Left renal pelvis (tissue), 4 donors: ENCODE results near the gene RAF1. TPM values are rescaled to one million over a fixed set of nuclear protein-coding genes. Genes with fewer than 3 reads are reported as not detected.
A peak's percentile ranks its signal among the peaks of the same experiment; 100 is the strongest.
"Not testable (repeated sequence)": the region's sequence is repeated elsewhere in the genome, so short reads cannot be mapped to it uniquely, and the experiment has no call there.

Experiments used
- DNase-seq, 4 donors: peaks; one replicate each; pipeline ENCODE4 v3.0.0-alpha.2; 2013; ENCODE audit warnings: low read depth in 4 of 4, low spot score in 3 of 4
- polyA plus RNA-seq, 4 donors: library from polyadenylated mRNA; unstranded; fragments of 120-200 nt; gene quantifications; one replicate each; pipeline ENCODE4 v1.2.1, GENCODE V29; 2013; ENCODE audit not compliant: insufficient read length in 4 of 4

RAF1 gene
- polyA plus RNA-seq, 4 donors: 99.4 to 144 (median 112) TPM

DNA sequence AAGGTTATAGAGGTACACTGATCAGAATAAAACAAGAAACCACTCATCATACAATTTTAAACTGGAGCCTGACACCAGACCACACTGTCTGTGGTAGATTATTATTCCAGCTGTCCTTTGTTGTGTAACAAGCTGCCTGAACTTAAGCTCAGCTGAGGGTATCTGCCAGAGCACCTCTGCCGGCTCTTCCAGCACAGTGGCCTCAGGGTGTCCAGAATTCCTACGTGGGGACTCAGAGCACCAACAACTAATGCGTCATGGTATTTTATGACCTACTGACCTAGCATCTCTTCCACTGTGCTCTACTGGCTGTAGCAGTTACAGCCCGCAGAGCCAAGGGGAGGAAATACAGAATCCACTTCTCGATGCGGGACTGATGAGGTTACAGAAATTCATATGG lies 15.6 kb upstream of the RAF1 start:
- no peak for DNase-seq

DNA sequence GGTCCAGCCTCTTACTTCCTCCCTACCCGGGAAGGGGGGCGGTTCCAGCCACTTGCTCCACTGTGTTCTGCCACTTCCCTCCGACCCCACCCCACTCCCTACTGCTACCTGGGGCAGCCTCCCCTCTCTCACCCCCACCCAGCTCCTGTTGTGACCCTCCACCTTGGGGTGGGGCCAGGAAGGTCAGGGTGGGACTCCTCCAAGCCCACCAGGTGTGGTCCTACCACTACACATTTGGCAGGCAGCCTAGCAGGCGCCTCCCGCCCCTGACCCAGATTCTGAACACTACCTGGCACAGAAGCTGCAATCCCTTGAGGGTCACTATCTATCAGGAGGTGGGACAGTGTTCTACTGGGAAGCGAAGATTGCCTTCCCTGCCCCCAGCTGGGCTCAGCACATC lies 13.7 kb upstream of the RAF1 start:
- DNase-seq: no peak

DNA sequence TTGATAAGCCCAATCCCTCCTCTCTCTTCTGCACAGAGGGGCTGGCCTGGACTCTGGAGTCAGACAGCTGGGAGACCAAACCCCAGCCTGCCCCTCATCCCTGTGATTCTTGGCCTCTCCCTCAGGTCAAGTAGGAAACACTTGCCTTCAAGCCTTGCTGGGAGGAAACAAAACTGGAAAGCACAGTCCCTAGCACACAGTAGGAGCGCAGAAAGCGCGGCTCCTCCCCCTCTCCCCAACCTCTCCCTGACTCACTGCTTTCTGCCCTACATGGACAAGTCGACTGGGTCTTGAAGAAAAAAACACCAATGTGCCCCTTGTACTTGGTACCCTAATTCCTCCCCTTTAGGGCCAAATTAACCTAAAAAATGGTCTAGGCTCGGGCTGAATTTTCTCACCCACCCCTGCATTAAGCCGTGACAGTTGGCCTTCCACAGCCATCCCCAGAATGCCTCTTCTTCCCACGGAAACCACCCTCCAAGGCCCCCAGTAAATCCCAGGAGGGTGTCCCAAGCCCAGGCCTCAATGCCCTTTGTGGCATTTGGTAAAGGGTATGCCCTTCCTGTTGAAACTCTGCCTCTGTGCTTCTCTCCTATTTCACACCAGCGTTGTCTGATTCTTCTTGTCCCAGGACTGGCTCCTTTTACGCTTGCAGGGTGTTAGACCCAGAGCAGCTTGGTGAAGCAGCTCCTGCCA lies 11.3 kb upstream of the RAF1 start:
- DNase-seq: no peak

DNA sequence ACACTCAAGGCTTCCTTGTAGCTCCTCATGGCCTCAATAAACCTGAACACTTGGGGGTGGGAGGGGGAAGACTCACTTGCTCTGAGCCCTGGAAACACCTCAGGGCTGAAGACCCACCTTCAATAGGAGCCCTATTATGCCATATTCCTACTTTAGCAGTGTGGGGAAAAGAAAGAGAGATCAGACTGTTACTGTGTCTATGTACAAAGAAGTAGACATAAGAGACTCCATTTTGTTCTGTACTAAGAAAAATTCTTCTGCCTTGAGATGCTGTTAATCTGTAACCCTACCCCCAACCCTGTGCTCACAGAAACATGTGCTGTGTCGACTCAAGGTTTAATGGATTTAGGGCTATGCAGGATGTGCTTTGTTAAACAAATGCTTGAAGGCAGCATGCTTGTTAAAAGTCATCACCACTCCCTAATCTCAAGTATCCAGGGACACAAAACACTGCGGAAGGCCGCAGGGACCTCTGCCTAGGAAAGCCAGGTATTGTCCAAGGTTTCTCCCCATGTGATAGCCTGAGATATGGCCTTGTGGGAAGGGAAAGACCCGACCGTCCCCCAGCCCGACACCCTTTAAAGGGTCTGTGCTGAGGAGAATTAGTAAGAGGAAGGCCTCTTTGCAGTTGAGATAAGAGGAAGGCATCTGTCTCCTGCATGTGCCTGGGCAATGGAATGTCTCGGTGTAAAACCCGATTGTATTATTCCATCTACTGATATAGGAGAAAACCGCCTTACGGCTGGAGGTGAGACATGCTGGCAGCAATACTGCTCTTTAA lies 10.2 kb upstream of the RAF1 start:
- DNase-seq: not testable (repeated sequence)

DNA sequence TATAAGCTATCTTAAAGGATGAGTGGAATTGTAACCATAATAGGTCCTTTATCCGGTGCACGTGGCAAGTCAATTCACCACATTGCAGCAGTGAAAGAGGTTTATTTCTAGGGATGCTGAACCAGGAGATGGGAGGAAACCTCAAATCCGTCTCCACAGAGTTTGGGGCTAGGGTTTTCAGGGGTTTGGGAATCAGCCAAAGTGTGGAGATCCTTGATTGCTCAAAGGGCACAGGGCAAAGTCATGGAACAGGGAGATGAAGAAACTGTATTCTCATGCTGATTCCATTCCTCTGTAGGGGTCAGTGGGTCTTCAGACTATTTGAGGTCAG lies 7.2 kb upstream of the RAF1 start:
- DNase-seq: no peak

DNA sequence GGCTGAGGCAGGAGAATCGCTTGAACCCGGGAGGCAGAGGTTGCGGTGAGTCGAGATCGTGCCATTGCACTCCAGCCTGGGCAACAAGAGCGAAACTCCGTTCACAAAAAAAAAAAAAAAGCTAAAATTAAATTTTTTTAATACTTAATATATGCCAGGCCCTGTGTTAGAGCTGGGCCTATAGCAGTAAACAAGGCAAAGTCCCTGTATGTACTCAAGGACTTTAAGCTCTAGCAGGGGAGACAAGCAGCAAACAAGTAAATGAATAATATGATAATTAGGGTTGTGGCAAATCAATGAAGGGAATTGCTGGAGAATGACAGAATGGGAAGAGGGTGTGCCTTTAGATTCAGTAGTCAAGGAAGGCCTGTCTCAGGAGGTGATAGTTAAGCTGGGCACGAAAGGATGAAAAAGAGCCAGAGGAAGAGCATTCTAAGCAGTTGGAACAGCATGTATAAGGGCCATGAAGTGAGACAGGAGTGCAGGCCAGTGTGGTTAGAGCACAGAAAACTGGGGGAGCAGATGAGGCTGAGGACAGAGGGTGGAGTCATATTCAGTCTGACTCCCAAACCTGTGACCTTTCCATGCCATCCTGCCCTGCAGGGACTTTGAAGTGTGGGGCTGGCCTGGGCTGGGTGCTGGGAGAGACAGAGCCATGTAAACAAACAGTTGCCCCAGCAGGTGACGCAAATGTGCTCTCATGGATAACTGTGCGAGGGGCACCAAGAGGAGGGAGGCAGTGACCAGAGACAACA lies 6.6 kb upstream of the RAF1 start:
- no peak for DNase-seq

DNA sequence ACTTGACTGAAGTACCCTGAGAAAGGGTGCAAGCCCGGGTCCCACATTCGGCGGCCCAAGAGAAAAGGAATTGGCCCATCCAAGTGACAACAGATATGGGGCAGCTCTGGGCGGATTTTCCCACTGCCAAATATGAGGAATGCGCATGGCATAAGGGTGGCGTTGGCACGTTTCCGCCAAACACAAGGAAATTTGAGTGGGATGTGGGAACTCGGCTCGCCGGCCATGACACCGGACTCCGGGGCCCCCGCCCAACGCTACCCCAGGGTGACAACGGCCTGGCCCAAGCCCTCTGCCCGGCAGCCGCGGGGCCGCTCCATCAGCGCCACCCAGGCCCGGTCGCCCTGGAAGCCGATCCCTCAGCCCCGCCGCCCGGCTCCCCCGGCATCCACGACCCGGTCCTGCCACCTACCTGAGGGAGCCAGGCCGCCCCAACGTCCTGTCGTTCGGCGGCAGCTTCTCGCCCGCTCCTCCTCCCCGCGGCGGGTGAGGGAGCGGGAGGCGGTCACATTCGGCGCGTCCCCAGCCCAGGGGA lies 449 bp downstream of the RAF1 start:
- peak in 2 of 4 donors; percentile 26 to 29 for DNase-seq

DNA sequence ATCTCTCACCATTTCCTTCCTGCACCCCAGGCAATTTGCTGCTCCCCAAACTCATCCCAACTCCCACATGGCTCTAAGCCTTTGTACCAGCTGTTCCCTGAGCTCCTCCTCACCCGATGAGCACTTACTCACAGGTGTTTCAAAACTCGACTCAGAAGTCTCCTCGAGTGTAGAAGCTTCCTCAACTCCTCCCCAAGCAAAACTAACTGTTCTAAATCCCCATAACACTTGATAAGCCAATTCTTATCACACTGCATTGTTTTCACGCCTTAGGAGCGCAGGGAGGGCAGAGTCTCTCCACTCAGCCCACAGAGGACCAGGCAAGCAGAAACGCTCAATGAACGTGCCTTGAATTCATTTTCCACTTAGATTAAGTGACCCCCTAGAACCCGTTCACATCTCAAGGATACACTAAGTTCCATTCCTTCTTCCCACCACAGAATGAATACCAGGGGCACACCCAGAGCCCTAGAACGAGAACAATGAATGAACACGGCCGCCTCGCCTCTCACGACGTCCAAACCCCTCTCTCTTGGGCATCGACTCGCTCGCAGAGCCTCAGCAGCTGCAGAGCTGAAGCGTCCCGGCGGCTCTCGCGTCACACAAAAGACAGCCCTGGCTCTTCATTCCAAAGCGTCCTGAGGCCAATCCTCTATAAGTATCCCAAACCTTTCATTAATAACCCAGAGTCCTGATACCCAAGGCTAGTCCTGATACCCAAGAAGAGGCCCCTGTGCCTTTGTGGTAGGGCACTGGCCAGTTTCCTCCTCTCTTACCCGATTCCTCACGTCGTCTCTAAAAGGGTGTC lies 1.1 kb downstream of the RAF1 start:
- peak in 3 of 4 donors; percentile 12 to 39 (median 22) for DNase-seq

DNA sequence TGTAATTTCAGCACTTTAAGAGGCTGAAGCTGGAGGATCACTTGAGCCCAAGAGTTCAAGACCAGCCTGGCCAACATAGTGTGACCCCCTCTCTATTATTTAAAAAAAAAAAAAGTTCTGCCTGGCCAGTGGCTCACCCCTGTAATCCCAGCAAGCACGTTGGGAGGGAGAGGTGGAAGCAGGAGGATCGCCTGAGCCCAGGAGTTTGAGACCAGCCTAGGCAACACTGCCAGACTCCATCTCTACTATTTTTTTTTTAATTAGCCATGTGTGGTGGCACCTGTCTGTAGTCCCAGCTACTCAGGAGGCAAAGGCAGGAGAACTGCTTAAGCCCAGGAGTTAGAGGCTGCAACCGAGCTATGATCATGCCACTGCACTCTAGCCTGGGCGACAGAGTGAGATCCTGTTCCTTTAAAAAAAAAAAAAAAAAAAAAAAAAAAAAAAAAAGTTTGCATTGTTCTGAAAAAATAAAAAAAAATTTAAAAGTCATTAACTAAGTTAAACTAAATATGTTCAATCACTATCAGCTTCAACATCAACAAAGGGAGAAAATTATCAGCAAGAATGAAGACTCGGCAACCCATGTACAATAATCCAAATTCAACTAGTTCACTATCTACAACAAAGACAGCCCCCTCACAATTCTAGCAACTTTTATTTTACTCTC lies 1.9 kb downstream of the RAF1 start:
- no peak for DNase-seq

DNA sequence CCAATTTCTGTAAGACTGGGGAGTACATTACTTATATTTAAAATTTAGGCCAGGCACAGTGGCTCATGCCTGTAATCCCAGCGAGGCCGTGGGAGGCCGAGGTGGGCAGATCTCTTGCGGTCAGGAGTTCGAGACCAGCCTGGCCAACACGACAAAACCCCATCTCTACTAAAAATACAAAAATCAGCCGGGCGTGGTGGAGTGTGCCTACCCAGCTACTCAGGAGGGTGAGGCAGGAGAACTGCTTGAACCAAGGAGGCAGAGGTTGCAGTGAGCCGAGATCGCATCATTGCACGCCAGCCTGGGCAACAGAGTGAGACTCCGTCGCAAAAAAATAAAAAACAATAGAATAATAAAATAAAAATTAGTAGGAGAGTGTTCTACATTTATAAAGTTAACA lies 2.5 kb downstream of the RAF1 start:
- not testable (repeated sequence) for DNase-seq

DNA sequence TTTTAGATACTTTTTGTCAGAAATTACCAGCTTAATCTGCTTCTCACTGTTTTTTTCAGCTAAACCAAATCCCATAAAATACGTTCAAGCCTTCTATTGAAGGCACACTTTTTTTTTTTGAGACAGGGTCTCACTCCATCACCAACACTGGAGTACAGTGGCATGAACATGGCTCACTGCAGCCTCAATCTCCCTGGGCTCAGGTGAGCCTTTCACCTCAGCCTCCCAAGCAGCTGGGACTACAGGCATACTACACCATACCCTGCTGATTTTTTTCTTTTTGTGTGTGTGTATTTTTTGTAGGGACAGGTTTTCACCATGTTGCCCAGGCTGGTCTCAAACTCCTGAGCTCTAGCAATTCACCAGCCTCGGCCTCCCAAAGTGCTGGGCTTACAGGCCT lies 3.7 kb downstream of the RAF1 start:
- no peak for DNase-seq

DNA sequence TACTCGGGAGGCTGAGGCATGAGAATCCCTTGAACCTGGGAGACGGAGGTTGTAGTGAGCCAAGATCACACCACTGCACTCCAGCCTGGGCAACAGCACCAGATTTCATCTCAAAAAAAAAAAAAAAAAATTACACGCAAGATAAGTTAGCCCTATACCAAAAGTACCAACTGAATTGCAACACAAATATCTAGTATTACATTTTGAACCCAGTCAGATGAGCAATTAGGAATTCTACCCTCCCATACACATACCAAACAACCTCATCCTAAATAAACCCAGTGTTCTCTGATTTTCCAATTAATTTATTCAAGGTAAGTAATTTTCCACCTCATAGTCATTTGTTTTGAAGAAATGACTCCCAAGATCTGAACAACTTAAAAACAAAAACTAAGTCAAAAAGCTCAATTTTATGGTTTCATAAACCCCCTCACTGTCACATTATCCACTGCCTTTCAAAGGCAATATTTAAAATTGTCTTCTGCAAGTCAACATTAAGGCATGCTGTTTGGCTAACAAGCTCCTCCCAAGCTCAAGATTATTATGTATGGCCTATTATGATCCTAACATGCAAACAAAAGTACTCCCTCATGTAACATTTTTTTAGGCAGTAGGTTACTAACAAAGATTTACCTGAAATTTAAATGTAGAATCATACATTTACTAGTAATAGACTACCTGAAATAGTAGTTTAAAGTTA lies 4.5 kb downstream of the RAF1 start:
- DNase-seq: no peak

DNA sequence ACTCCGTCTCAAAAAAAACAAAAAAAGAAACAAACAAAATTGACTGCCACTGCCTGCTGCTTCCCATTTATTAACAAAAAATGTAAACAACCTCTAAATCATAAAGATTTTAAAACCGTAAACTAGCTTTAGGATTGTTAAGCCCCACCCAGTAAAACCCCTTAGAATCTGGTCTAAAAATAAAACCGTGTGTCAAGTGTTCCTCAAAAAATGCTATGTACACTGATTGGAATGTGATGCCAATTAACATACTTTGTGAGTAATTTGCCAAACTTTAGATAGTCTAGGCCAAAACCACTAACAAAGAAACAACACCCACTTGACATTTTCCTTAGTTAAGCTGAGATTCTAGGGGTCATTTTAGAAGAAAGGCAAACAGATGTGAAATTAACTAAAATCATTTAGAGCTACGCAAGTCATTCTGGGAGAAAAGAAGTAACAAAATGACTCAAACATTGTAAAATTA lies 5.3 kb downstream of the RAF1 start:
- no peak for DNase-seq

DNA sequence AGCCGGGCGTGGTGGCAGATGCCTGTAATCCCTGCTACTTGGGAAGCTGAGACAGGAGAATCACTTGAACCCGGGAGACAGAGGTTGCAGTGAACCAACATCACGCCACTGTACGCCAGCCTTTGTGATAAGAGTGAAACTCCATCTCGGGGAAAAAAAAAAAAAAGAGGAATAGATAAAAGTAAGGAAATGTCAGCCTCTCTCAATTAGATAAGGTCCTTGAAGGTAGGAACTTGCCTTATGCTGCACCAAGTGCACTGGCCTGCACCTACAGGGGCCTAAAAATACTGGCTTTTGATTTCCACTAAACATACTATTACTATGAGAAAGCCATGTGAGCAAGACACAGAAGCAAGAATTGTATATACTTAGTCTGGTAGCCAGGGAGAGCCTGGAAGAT lies 7.1 kb downstream of the RAF1 start:
- no peak for DNase-seq

DNA sequence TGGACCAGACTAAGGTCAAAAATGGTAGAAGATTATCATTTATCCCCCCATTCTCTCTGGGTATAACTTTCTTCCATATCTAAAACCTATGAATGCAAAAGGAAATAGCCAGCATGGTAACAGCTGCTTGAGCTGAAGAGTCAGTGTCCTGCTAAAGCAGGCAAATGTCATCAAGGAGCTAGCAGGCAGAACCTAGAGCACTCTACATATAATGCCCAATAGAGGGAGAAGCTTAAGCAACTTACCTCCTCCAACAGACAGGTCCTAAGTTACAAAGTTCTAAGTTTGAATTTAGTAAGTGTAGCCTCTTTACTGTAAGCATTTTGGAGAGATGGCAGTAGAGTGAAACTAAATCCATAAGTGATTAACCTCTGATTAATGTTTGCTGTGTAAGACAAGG lies 7.7 kb downstream of the RAF1 start:
- DNase-seq: no peak

DNA sequence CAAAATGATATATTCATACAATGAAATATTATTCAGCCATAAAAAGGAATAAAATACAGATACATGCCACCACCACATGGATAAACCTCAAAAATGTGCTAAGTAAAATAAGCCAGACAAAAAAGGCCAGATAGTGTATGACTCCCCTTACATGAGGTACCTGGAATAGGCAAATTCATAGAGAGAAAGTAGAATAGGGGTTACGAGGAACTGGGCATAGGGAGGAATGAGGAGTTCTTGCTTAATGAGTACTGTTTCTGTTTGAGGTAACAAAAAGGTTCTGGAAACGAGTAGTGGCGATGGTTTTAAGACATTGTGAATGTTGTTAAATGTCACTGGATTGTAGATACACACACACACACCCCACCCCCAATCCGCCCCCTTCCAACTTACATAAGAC lies 8.2 kb downstream of the RAF1 start:
- DNase-seq: no peak

DNA sequence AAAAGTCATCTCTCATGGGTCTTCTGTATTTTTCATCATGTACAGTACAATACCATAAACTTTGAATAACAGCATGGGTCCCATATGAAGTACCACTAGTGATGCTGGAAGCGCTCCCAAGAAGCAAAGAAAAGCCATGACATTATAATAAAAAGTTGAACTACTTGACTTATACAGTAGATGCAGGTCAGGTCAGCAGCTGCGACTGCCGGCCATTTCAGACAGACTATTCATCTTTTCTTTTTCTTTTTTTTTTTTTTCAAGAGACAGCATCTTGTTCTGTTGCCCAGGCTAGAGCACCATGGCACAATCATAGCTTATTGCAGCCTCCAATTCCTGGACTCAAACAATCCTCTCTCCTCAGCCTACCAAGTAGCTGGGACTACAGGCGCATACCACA lies 10.2 kb downstream of the RAF1 start:
- peak in 1 of 4 donors; percentile 8 for DNase-seq

DNA sequence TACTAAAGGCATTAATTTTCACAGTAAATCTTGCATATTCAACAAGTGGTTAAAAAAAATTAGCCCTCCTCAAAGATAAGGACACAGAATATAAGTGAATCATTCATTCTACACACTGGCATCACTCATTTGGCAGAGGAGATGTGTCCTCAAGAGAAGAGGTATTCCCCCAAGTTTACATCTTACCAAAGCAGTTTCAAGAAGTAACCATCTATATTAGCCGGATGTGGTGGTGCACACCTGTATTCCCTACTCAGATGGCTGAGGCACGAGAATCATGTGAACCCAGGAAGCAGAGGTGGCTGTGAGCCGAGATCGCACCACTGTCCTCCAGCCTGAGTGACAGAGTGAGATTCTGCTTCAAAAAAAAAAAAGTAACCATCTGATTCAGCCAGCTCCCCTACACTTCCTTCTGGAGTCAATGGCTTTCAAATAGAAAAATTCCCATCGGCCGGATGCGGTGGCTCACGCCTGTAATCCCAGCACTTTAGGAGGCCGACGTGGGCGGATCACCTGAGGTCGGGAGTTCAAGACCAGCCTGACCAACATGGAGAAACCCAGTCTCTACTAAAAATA lies 15.4 kb downstream of the RAF1 start:
- no peak for DNase-seq

DNA sequence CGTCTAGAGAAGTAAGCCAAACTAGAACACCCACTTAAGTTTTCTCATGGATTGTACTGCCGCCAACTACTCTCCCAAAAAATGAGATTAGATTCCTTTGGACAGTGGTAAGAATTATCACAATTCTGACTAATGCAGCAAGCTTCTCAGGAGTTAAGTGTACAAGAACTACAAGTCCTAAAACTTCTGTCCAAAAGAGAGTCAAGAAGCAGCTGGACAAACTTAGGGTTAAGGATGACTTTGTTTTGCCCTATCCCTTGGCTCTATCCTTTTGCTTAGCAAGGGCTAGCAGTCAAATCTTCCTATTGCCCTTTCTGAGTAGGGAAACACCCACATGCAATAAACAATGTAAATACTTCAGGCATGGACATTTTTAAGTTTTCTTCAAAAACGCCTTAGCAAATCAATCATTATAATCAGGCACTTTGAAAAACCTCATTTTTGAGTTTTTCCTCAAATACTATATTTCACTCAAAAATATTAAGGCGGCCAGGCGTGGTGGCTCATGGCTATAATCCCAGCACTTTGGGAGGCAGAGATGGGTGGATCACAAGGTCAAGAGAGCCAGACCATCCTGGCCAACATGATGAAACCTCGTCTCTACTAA lies 19.5 kb downstream of the RAF1 start:
- DNase-seq: no peak
